Activated CD8-positive, alpha-beta memory T cell treated with anti-CD3 and anti-CD28 coated beads for 36 hours (primary cell): ENCODE measurements around the gene MACROD2. TPM values are rescaled to one million over a fixed set of nuclear protein-coding genes. Genes with fewer than 3 reads are reported as not detected.

Source experiments
- CTCF ChIA-PET: fragments of 350-600 bp; sonication (Branson Sonifier 250); formaldehyde crosslinking; loops from one replicate; lab custom pipeline; 2021; ENCODE audit warnings: antibody characterized with exemption; lab: Charles Lee
- POLR2A ChIA-PET: fragments of 350-600 bp; sonication (Branson Sonifier 250); formaldehyde crosslinking; loops from one replicate; lab custom pipeline; 2021; ENCODE audit warnings: antibody characterized with exemption; lab: Charles Lee
- total RNA-seq, 2 experiments: library from RNA; stranded (reverse); gene quantifications; one replicate each; pipeline ENCODE4 v1.2.3, GENCODE V29; 2021

The MACROD2 gene
- total RNA-seq, 2 experiments from 2014 or later: not detected

GRCh38 chr20:14597206-14597715, 601.9 kb downstream of the MACROD2 start:
- POLR2A ChIA-PET: no interaction called here
- CTCF ChIA-PET: no interaction called here

- ChIA-PET CTCF (interaction anchor here (0.6 kb wide), 1 partner anchor 360 kb away, joined by 3 read pairs; no protein-coding TSS in a partner anchor), POLR2A (no interaction called here)
Measured at GRCh38 chr20:14599613-14600012, 604.3 kb downstream of the MACROD2 start.

DNA sequence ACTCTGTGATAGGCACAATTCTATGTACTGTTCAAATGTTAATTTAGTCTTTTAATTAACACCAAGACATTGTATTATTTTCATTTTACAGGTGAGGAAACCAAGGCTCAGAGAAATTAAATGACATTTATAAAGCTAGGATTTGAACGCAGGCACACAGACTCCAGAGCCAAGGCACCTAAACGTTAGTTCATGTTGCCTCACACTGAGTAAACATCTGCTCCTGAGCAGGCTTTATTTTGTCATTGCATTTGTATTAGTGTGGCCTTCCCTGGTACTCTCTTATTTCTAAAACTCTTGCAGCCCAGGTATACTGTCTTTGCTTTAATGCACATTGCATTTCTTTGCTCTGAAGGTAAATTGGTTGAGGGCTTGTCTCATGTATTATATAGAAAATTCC, 605.2 kb downstream of the MACROD2 start:
- ChIA-PET CTCF (no interaction called here), POLR2A (no interaction called here)

DNA sequence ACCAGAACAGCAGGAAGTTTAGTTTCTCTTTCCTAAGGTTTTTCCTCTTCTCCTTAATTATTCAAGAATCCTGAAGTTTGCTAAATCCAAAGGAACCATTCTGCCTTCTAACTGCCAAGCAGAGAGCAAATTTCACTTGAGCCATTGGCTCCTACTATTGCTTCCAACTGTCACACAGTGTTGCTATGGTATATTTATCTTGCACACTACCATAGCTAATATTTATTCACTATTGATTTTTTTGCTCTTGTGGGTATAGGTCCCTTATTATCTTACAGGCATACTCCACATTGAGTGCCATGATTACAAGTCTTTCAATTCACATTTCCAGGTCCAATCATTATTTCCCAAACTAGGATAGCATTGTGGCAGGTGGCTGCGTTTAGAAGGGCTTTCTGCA, 608.8 kb downstream of the MACROD2 start:
- ChIA-PET CTCF (no interaction called here), POLR2A (no interaction called here)

DNA sequence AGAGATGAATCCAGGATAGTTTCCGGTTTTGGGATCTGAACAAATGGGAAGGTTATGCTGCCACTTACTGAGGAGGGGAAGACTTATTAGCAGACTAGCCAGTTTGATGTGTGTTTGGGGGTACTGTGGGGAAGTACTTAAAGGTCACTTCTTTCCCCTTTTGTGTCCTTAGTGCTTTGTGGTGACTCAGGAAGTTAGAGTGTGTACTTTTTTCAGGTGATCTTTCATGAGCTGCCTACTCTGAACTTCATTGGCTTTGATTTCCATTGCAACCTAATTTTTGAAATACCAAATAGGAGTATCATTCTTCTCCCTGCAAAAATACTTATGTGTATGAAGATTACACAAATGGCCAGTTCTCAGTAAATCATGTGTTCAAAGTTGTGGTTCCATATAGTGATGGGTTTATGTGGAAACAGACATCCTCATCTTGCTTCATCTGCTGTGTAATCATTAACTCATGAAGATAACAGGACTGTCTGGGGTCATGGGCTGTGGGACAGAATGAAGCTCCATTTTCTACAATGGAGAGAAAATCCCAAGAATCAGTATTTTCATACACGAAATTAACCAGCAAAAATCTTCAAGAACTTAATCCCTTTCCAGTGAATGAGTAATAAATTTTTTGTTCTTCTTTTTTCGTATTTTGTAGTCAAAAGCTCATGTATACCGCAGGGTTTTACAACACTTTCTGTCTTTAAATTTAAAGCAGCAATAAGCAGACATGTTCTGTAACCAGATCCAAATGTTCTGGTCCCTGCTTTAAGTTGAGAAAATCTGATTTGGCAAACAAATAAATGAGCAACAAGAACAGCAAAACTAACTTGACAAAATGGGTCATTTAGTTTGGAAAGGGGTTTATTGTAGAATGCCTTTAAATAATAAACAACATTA, 614.3 kb downstream of the MACROD2 start:
- CTCF ChIA-PET: no interaction called here
- POLR2A ChIA-PET: no interaction called here

DNA sequence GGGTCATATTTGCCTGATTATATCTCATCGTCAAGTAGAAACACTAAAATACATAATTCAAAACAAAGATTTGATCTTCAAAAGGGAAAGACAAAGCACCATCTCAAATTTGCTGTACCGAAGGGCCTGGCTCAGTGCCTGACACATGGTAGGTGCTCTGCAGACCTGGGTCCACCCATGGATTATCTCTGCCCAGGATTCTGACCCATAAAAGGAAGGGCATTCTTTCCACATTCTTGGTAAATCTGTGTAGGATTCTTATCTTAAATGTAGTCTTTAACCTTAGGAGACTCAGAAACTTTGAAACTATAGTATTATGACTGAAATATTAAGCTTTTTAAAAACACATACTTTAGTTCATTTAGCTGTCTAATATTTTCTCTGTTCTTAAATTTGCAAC, 616.2 kb downstream of the MACROD2 start:
- CTCF ChIA-PET: no interaction called here

GRCh38 chr20:14612391-14612790, 617.1 kb downstream of the MACROD2 start:
- ChIA-PET CTCF (no interaction called here), POLR2A (no interaction called here)

More for the DNA sequence above, 616.2 kb downstream of the MACROD2 start:
- POLR2A ChIA-PET: no interaction called here

GRCh38 chr20:14616003-14616402, 620.7 kb downstream of the MACROD2 start:
- CTCF ChIA-PET: no interaction called here
- POLR2A ChIA-PET: no interaction called here

GRCh38 chr20:14617123-14617522, 621.8 kb downstream of the MACROD2 start:
- CTCF ChIA-PET: no interaction called here
- POLR2A ChIA-PET: no interaction called here

- POLR2A ChIA-PET: no interaction called here
- CTCF ChIA-PET: no interaction called here
Measured at GRCh38 chr20:14619411-14619810, 624.1 kb downstream of the MACROD2 start.

- CTCF ChIA-PET: no interaction called here
- POLR2A ChIA-PET: no interaction called here
Measured at GRCh38 chr20:14622796-14623195, 627.5 kb downstream of the MACROD2 start.

DNA sequence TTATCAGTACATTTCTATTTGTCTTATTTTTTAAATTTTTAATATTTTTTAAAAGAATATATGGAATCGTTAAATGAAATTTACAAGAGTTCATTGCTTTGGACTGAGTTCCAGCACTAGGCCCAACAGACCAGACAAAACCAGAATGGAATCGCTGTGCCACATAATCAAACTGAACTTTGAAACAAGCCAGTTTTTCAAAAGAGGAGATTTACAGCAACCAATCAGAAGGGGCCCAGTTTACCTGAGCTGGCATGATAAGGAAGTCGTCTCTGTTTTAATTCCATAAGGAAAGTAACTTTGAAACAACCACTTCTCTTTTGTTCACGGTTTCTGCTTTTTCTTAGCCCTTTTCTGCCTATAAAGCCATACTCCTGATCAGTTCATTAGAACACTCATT, 635.7 kb downstream of the MACROD2 start:
- ChIA-PET CTCF (no interaction called here), POLR2A (no interaction called here)

DNA sequence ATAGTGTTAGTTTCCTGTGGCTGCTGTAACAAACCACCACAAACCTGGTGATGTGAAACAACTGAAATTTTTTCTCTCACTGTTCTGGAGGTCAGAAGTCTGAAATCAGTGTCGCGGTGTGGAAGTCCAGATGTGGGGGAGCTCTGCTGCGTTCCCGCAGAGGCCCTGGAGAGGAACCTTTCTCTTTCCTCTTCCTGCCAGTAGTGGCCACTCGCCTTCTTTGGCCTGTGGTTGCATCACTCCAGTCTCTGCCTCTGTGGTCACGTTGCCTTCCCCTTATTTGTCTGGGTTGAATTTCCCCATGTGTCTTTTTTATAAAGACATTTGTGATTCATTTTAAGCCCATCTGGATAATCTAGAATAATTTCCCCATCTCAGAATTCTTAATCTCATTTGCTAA, 637.6 kb downstream of the MACROD2 start:
- POLR2A ChIA-PET: no interaction called here
- CTCF ChIA-PET: no interaction called here

GRCh38 chr20:14633507-14633906, 638.2 kb downstream of the MACROD2 start:
- ChIA-PET POLR2A (no interaction called here), CTCF (no interaction called here)

- POLR2A ChIA-PET: no interaction called here
- CTCF ChIA-PET: no interaction called here
Measured at GRCh38 chr20:14634665-14635064, 639.3 kb downstream of the MACROD2 start.

DNA sequence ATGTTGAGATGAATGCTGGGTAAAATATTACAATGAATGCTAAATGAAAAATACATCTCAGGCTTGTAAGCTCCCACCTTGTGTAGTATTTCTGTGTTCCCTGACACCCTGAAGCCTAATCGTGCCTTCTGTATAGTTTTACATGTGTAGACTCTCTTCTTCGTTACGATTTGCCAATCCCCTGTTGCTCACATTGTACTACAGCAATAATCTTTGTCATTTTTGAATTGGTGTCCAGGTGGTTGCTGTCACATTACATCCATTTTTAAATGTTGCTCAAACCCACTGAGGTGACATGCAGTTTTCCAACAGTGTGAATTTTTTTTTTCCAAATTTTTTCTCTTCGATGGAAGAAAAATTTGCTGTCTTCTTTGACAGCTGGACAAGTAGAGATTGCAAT, 642.1 kb downstream of the MACROD2 start:
- ChIA-PET CTCF (no interaction called here), POLR2A (no interaction called here)

DNA sequence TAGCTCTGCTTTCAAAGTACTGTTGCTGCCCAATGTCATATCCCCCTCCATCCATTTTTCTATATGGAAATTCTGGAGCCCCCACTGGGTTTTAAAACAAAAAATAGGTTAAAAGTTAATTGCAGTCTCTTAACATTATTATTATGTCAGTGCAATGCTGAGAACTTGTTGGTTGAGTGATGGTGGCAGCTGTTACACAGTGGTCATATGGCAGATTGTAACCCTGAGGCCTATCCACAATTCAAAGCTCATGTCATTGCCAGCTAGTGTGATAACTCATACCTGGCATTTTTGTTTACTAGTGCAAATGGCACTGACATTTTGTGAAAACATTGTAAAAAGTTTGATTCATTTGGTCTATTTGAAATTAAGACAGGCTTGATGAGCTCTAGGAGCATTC, 647.8 kb downstream of the MACROD2 start:
- ChIA-PET POLR2A (no interaction called here), CTCF (no interaction called here)

DNA sequence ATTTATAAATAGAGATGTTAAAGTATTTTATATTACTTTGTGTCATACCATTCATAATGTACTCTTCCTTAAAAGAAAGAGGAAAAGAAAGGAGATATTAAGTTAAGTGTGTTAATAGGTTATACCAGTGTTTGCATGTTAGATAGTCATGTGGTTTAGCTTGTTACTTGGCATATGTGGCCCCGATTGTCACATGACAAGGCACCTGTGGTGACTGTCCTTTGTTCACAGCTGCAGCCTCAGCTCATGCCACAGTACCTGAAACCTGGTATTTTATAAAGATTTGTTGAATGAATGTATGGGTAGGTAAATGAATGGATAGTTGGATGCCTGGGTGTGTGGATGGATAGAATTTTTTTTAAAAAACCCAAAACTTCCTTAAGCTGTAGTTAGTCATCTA, 648.2 kb downstream of the MACROD2 start:
- CTCF ChIA-PET: no interaction called here
- POLR2A ChIA-PET: no interaction called here

- ChIA-PET CTCF (no interaction called here), POLR2A (no interaction called here)
Measured at GRCh38 chr20:14644306-14645097, 649.2 kb downstream of the MACROD2 start.

GRCh38 chr20:14647016-14647415, 651.7 kb downstream of the MACROD2 start:
- ChIA-PET CTCF (no interaction called here), POLR2A (no interaction called here)
